GM19193 (cell line): ENCODE results near the gene ARHGAP25.

Experiments used
- POLR2A ChIP-seq: IDR thresholded peaks from 4 replicates; pipeline ENCODE4 v1.6.1; 2011; ENCODE audit not compliant: insufficient read depth, insufficient read length; ENCODE audit errors: extremely low read depth

Gene ARHGAP25

DNA sequence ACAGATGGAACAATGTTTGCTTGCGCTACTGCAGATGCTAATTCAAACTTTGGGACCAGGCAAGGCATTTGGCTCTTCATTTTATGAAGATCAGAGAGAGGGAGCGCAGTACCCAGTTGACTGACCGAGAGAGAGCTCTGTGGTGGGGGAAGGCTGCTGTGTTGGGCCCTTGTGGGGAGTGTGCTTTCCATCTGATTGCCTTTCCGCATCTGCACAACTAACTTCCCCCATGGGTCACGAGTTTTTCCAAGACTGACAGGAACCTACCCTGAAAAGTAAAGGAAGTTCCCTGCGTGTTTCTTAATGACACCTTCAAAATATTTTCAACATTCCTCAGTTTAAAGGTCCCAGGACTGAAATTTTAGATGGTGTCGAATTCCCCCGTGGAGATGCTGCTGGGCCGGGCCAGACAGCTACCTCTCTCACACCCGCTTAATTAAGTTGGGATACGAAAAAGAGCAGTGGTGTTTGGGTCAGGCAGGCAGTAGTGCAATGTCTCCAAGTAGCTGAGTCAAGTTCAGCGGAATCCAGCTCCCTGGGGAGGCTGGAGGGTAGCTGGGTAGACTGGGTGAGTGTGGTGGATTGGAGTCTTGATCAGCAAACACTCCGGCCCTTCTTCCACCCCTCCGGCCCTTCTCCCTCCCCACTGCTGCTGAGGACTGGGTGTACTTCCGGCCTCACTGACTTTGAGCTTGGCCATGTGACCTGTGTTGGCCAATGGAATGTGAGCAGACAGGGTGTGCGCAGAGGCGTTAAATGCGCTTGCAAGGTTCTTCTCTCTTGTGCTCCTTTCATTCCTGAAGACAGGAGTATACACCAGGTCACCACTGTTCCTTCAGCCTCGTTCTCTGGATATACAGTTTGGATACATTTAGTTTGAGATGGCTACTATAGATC is 2.3 kb upstream of the ARHGAP25 start:
- no peak for TF ChIP-seq POLR2A

DNA sequence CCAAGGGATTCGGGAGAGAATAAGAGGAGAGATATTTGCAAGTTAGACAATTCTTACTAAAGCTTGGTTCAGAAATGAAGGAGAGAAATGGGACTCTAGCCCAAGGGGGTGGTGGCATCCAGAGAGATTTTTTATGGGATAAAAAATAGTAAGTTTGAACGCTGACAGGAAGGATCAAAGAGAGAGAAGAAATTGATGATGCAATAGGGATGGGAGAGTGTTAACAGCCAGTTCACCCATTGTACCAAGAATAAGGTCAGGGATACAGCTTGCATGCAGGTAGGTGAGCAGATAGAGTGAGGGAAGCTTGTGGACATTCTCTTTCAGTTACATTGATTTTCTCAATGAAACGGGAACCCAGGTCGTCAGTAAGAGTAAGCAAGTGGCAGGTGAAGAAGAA is 1.2 kb upstream of the ARHGAP25 start:
- no peak for TF ChIP-seq POLR2A

DNA sequence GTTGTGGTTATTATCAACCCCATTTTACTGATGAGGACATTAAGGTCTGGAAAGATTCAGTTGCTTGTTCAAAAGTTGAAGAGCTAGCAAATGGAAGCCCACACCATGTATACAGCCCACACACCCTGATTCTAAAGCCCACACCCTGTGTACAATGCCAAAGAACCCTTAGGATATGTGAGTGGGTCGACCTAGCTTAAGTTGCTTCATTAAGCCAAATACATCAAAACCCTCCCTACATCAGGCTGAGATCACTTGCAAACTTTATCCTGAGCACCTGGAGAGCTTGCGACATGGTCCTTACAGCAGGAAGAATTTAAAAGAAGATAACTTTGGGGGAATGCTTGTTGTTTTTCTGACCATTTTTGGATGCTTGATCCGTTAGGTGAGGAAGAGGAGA is 435 bp upstream of the ARHGAP25 start:
- no peak for TF ChIP-seq POLR2A

DNA sequence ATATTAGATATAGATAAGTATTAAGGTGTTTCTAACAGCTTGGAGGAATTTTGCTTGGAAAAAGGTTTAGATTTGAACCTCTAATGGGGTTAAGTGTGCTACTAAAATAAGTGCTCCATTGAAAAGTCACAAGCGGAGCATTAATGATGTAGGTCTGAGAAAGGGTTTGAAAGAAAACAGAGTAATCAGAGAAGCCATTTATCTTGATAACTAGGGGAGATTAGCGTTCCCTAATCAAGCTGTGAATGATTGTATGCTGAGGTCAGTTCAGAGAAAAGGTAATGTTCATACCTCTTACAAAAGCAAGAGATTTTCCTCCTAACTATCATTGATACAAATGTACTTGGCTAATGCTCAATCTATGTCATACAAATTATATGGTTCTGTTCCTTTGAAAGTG is 1.5 kb downstream of the ARHGAP25 start:
- no peak for TF ChIP-seq POLR2A

DNA sequence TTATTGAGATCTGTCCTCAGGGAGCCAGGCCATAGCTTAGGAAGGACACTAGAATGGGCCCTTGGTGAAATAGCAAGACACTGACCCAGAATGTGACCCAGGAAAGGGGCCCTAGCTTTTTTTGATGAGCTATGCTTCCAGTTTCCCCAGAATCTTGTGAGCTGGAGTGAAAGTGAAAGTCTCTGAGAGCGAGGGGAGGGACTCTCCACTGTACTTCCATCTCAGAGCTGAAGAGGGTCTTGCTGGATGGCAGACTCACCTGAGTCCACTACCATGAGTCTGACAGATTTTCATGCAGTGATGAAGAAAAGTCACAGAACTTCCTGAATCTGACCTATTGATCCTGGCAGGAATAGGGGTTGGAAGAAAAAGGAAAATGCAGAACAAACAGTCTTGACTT is 3.1 kb downstream of the ARHGAP25 start:
- no peak for TF ChIP-seq POLR2A

DNA sequence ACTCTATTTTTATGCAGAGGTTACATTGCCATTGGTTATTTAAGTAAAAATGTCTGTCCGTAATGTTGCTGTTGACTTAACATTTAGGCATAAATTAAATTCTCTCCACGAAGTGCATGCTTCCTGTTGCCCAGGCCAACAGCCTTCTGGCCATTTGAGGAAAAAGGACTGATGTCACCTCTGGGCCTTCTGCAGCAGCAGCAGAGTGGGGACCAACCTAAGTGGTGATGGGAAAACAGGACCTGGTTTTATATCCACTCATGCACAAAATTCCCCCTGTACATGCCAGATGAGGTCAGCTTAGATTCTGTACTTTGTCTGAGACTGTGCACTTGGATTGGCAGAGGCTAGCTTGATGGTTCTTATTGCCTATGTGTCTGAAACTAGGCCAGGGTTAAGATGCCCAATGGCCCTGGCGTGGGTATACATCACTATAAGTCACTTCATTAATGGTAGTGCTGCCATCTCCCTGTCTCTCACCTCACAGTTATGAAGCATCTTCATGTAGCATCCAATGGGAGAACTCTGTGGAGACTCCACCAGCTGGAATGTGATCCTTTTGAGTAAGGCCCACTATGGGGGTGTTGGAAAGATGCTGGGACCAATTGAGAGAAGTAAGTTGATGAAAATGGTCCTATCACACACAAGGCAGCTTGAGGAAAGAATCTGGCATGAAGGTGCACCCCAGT is 4.4 kb downstream of the ARHGAP25 start:
- TF ChIP-seq POLR2A: no peak

DNA sequence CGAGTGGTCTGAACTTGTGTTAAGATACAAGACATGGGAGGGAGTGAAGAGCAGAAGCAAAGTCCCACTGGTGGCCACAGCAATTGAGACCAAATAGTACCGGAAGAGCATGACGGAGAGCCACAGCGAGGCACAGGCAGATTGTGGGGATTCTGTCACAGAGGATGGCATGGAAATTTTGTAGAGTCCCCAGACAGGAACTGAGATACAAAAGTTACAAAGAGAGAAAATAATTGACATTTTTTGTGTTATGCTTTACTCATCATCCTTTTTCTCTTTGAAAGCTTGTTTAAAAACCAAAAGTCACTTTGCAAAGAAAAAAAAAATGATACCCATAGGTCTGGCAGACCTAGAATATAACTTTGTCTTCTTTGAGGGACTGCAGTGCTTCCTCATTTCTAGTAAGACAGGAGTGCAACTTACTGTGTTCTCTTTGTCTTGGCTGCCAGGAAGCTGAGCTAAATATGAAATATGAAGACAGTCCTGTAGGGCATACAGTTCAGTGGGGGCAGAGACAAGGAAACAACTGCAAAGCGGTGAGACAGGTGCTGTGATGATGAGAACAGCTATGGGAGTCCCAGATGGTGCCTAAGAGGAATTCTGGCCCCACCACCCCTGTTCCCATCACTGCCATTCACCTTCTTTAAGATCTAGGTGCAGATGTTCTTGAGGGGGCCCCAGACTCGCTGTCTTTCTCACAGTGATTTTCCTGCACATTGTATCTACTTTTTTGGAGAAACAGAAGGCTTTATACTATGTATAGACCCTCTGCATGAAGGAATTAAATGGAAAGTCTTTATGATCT is 5.2 kb downstream of the ARHGAP25 start:
- TF ChIP-seq POLR2A: no peak

DNA sequence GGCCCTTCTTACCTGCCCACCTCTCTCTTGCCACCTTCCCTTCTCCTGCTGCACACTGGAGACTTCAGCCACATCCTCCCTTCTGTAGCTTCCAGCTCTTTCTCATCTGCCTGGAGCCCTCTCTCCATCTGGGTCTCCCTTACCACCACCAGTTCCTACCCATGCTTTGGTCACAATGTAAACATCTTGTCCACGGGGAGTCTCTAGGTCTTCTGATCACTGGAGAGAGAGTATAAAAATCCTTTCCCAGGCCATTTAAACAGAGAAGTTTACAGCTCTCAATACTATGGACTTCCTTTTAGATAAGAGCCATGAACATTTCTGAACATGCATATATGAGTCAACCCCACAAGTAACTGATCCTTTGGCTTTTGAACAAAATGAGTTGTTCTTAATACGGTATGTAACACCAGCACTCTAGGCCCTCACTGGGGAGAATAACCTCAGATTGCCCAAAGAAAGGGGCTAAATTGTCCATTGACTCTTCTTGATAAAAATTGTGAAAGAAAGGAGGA is 5.8 kb downstream of the ARHGAP25 start:
- no peak for TF ChIP-seq POLR2A

DNA sequence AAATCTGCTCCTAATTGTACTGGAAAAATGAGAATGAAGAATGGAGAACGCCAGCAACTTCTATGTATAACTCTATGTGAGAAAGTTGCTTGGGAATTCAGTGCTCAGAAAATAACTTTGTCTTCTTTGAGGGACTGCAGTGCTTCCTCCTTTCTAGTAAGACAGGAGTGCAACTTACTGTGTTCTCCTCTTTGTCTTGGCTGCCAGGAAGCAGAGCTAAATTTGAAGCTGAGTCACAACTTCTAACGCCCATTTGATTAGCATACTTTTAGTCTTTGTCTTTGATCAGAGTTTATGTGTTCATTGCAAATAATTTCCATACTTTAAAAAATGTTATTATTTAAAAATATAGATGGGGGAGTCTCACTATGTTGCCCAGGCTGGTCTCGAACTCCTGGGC is 6.6 kb downstream of the ARHGAP25 start:
- TF ChIP-seq POLR2A: no peak

DNA sequence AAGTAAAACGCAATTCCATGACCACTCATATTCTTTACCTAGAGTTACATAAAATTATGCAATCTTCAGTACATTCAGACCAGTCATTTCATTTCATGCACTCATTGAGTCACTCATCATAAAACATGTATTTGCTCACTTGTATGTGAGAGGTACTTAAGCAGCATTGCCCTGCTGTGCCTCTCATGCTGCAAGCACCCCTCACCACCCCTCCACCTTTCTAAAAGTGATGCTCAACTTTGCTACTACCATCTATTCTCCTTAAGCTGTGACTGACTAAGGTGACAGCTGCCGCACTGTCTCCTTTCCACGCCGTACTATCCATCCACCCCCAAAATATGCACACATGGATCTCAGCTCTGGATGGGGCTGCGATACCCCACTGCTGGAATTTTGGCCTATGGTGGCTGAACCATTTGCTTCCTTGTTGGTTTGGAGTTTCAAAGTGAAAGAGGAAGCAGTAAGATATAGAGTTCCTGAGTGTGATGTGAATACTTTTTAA is 7.2 kb downstream of the ARHGAP25 start:
- TF ChIP-seq POLR2A: no peak

DNA sequence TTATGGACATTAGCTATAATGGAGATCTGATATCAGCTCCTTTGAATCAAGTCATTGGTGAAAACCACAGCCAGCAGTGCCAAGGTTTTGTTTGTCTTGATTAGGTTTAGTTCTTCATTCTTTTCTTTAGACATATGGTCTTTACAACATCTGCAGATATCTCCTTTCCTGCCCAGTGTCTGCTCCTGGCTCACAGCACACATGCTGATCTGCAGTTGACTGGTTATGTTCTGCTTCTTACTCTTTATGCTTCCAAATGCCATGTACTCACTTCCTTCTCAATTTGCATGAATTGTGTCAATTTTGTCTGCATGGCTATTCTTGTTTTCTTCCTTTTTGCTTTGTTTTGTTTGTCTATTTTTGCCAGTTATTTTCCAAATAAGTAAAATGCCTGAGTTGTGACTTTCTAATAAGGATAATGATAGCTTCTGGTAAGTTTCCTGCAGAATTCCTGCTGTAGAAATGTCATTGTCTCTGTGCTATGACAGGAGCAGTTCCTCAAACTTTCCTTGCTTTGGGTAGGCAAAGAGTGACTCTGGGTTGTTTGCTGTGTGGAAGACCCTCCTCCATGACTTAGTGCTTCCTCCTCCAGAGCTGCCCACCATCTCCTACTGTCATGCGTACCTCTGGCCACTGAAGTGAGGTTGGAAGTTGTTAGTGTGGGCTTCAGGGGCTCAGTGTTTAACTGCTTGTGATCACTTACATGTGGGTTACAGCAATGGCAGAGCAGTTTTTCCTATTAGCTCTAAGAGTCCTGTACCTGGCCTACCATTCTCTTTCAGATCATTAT is 8.2 kb downstream of the ARHGAP25 start:
- TF ChIP-seq POLR2A: no peak

DNA sequence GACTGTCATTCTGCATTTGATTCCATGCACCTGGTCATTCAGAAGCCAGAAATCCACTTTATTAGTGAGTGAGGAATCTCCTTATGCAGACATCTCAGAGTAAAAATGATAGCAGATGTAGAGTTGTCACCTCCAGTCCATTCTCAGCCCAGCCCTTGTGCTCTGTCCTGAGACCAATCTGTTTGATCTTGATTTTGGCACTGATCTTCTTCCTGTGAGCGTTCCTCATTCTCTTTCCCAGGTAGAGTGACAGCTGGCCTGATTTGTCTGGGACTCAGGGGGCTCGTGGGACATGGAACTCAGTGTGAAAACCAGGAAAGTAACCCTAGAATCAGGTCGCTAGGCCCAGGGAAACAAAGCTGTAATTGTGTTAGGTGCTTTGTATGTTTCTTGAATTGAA is 8.9 kb downstream of the ARHGAP25 start:
- no peak for TF ChIP-seq POLR2A

DNA sequence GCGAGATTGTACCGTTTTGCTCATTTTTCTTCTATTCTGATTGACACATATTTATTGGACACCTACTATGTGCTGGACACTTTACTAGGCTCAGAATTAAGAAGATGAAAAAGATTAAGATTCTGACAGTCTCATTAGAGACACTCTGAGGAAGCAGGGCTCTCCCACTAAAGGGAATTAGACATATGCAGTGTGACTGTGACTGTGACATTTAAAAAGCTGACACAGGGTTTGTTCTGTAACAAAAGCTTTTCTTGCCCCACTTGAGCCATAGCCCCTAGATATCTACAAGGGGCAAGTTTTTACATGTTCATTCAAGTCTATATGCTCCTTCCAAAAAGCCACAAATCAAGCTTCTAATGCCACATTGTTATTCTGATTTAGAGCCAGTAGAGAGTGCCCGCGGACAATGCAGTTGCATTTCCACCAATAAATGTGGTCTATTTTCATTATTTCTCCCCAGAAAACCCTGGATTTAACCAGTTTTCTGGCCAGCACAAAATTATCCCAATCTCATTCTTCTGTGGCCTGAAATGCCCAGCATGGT is 9.8 kb downstream of the ARHGAP25 start:
- TF ChIP-seq POLR2A: no peak

DNA sequence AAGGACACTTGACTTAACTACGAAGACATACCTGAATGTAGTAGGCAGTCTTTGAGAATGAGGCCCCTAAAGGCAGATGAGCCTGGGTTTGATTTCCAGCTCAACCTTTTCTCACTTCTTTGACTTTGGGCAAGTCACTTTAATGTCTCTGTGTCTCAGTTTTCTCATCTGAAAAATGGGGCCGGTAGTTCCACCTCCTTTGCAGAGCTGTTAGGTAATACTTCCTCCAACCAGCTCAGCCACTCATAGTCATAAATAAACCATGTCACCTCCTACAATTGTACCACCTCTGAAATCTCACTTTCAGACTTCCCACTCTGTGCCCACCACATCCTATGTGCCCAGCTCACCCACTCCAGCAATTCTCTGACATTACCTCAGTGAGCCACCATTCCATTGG is 10.4 kb downstream of the ARHGAP25 start:
- TF ChIP-seq POLR2A: no peak
